ENCODE results near the gene SLC38A9.

Gene SLC38A9

DNA sequence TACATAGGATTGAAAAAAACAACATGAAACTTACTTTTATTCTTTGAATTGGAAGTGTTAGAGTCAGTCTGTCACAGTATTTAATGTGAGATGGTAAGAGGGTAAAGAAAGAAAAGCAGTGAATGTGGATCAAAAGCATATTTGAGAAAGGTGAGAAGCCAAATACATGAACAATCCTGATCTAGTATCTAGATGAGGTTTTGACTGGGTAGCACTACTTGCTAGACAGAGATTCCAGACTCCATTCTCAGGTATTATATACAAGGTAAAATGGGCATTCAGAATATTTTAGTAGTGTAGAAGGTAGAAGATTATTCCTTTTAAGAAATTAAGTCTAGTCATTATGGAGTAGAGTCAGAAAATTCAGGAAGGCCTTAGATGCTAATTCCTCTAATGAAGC lies 62.2 kb downstream of the SLC38A9 start:
- no peak for DNase-seq

DNA sequence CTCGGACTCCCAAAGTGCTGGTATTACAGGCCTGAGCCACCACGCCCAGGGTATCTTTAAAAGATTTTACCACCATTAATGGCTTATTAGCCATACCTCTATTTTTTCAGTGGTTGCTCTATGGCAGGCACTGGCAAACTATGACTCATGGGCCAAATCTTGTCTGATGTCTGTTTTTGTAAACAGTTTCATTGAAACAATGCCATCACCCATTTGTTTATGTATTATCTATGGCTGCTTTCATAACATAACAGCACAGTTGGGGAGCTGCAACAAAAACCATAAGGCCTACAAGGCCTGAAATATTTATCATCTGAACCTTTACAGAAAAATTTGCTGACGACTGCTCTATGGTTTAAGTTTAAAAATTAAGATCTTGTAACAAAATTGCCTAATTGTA lies 66.8 kb downstream of the SLC38A9 start:
- DNase-seq: no peak

- no peak for DNase-seq
These were observed 73.7 kb downstream of the SLC38A9 start for GRCh38 chr5:55638455-55638854.

DNA sequence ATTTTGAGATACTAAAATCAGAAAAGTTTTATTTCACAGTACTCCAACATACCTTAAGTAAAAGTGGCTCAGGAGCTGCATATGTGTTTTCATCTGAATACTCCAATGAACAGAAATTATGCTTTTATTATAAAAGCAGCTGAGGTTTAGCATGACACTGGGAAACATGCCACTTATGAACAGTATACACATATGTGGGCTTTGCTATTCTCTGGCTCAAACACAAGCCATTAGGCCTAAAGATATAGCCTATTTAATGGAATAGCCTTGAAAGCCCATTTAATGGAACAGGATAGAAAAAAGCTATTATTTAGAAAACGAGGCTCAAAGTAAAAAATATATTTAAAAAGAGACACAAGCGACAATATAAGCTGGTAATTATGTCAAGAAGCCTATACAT lies 74.1 kb downstream of the SLC38A9 start:
- no peak for DNase-seq

- DNase-seq: no peak
These were observed 75.4 kb downstream of the SLC38A9 start for GRCh38 chr5:55636683-55637082.

- no peak for DNase-seq
These were observed 75.9 kb downstream of the SLC38A9 start for GRCh38 chr5:55636177-55636576.

DNA sequence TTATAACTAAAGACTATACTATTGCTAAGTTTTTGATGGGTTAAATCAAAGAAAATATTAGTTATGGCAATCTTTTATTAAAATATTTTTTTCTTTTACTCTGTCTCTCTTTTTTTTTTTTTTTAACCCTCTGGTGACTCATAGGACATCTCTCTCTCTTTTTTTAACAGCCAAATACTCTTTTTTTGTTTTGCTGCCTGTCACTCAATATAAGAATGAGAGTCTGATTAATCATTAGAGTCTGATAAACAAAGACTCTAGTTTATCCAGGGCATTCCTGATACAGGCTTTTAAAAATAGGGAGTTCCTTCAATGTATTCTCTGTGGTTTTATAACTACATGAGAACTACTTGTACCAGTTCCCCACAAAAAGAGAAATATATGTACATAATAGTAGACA lies 77.3 kb downstream of the SLC38A9 start:
- no peak for DNase-seq

- DNase-seq: no peak
These were observed 77.8 kb downstream of the SLC38A9 start for GRCh38 chr5:55634209-55634805.

DNA sequence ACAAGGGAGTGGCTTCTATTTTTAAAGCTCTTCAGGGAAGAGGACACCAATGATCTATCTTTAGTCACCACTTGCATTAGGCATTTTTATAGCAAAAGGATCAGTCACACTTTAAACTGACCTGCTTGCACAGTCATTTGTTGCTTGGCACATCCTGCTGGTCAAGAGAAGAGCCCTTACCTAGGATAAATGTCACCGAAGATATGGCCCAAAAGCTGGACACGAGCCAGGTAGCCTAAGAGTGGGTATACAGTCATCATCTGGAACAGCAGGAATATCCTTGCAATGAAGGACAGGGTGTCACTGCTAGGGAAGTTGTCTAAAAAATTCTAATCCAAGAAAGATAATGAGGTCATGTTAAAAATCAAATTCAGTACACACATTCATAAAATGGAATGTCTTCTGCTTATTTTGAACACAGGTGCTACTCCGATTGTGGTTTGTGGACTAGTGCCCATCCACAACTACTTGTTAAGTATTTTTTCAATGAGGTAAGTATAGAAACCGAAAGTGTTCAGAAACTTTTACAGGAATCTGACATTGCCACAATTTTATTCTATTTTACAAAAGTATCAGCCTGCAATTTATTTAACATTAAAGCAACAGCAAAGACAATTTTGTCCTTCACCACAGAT lies 78.4 kb downstream of the SLC38A9 start:
- DNase-seq: no peak

DNA sequence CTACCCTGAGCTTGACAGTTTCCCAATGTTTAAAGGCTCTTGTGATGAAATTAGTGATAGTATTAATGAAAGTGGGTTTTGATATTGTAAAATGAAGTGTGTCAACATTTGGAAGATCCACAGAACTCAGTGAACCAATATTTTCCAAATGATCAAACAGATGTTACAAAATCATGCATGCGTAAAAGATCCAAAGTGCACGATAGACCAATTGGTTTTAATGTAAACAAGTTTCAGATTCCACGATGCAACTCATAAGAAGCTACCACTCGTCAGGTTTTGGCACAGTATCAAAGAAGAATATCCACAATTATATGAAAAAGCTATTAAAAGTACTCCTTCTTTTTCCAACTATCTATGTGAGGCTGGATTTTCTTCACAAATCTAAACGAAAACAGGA lies 82.3 kb downstream of the SLC38A9 start:
- no peak for DNase-seq

GRCh38 chr5:55626790-55627189 lies 85.3 kb downstream of the SLC38A9 start:
- DNase-seq: no peak

DNA sequence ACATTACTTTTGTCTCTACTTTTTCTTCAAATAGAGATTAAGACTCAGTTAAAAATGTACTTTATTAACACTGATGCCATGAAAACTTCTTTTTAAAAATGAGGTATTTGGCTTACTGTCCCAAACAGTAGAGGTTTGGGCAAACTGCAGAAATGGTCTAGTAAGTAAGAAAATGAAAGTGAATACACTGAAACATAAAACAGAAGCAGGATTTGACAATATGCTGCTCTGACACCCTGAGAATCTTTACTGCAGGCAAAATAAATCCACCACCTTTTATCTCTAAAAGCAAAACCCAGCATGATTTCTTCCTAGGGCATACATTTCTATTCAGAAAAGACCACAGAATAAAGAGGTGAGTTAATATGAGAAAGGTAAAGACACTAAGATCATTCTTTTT lies 86.2 kb downstream of the SLC38A9 start:
- no peak for DNase-seq

GRCh38 chr5:55625589-55625909 lies 86.6 kb downstream of the SLC38A9 start:
- DNase-seq: no peak

DNA sequence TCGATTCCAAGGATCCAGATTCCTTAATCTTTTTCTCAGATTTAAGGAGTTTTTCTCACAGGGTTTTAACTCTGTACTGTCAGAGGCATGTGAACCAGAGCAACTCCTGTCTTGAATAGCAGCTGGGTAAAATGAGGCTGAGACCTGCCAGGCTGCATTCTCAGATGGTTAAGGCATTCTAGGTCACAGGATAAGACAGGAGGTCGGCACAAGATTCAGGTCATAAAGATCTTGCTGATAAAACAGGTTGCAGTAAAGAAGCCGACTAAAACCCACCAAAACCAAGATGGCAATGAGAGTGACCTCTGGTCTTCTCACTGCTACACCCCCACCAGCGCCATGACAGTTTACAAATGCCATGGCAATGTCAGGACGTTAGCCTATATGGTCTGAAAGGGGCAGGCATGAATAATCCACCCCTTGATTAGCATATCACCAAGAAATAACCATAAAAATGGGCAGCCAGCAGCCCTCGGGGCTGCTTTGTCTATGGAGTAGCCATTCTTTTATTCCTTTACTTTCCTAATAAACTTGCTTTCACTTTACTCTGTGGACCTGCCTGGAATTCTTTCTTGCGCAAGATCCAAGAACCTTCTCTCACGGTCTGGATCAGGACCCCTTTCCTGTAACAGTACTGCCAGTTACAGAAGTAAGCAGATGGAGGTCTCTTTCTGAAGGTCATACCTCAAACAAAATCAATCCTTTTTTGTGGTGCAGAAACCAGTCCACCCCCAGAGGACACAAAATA lies 87.1 kb downstream of the SLC38A9 start:
- DNase-seq: no peak

DNA sequence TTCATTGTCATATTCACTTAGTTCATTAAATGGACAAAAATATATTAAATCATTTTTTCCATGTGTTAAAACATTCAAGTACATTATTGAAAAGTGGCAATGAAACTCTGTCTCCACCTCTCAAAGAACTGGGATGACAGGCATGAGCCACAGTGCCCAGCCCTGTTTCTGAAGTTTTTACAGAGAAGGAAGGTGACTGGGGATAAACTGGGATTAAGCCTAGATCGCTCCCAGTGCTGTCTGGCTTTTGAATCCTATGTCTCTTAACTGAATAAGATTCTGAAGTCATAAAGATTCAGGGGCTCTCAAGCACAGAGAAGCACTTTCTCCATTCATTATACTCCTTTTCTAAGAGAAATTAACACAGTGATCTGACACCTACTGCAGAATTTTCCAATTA lies 88.3 kb downstream of the SLC38A9 start:
- no peak for DNase-seq

DNA sequence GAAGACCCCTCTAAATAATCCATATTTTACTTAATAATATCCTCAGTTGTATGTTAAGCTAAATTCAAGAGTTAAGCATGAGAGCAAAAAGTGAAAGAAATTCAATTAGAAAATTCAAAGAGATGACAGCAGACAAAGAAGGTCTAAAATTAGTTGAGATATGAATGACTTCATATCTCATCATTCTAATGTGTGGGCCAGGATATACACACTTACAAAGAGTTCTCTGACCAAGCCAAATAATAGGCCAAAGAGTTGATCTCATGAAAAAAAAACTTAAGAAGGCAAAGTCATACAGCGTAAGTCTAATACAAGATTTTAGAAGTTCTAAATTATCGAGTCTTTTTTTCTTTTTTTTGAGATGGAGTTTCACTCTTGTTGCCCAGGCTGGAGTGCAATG lies 89.7 kb downstream of the SLC38A9 start:
- DNase-seq: no peak

DNA sequence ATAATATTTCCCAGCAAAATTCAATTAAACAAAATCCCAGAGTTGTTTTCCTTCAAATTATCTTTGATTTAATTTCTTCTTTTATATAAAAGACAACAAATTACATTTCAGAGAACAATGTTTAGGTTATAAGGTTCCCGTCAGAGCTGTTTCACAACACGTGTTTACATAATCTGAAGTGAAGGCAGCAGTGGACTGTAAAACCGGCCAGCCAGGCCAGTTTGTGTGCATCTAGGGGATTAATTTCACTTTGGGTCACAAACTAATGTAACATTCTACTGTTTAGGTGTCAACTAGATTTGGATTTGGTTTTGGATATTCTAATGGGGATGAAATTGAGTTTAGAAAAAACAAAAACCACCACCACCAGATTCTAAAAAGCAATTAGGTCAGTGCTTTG lies 90.9 kb downstream of the SLC38A9 start:
- DNase-seq: no peak

- no peak for DNase-seq
These were observed 91.4 kb downstream of the SLC38A9 start for GRCh38 chr5:55620766-55621160.

DNA sequence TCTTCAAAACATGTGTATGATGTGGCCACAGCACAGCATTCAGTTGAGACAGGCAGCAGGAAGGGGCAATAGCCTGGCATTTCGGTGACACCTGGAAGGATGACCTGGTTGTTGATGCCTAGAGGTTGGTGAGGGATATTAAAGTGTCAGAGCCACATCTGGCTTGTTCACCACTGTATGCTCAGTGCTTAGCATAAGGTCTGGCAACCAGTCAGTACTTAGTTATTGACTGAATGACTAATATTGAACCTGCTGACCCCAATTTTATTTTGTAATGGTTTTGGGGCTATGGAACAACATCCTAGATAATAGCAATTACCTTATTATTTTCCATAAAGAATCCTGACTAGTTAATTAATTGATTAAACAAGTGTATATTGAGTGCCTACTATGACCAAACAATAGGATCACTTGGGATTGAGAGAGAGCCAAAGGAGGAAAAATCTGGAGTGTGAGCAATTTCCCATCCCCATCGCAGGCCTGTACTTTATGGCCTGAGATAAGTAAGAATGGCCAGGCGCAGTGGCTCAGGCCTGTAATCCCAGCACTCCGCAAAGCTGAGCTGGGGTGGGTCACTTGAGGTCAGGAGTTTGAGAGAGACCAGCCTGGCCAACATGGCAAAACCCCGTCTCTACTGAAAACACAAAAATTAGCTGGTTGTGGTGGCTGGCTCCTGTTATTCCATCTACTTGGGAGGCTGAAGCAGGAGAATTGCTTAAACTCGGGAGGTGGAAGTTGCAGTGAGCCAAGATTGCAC lies 91.9 kb downstream of the SLC38A9 start:
- DNase-seq: no peak

DNA sequence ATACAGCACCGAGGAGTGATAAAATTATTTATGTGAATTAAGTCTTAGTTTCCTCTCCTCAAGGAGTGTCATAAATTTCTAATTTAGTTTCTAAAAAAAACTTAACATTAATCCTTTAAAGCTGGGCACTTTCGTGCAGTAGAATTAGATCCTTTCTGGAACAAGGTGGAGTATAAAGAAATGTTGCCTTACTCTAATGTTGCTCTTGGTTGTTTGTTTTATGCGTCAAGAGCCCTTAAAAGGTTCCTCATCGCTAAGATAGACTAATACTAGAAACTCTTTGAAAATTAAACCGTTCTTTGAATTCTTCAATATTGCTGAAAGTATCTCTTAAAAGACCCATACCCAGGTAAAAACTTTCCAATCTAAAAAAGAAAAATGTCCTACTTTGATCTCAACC lies 93.8 kb downstream of the SLC38A9 start:
- DNase-seq: no peak

GRCh38 chr5:55613112-55613868 lies 98.8 kb downstream of the SLC38A9 start:
- DNase-seq: no peak

DNA sequence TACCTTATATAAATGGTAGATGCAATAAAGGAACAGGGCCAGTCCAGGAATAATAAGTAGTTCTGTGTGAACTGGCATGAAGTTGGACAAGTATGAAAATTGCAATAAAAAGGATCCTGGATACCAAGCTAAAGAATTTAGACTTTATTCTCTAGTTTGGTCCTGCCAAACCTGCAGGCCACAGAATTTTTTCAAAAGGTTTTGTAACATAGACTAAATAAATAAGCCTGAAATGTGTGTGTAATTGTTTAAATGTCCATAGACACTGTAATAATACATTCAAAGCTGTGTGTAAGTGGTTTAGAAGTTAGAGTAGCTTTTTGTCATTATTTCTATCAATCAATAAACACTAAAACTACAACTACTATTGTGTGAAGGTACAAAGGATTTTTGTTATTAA lies 101.6 kb downstream of the SLC38A9 start:
- no peak for DNase-seq

DNA sequence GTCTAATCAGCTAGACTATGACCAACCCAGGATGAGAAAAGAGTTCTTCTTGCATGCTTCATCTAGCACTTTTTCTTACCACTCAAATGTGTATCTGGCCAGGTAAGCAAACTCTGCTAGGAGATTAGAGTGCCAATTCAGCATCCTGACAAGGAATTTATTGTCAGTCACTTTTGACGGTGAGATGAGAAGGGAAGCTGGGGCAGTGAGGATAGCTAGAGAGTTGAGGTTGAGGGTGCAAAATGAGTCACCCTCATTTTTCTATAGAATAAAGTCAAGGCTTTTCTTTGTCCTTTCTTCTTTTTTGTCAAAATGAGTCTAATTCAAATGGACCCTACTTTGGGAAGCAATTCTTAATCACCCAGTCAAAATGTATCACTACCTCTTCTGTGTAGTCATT lies 102.7 kb downstream of the SLC38A9 start:
- no peak for DNase-seq

Measured in effector CD8-positive, alpha-beta T cell (primary cell).